ENCODE measurements around the gene LIPE. TPM values are rescaled to one million over a fixed set of nuclear protein-coding genes. Genes with fewer than 3 reads are reported as not detected.

LIPE gene
- total and polyA plus RNA-seq, 7 donors = 1.6 to 48.0 (median 7.5) TPM

- 23 to 70% methylated on average over 7 of the region's 7 CpGs for WGBS, 2 donors
- Histone ChIP-seq H3K27ac (no peak overlapping the region), H3K36me3 (no peaks in the 10 kb centered on the region), H3K4me1 (no peaks in the 10 kb centered on the region), H3K9me3 (no peaks in the 10 kb centered on the region), H3K27me3 (no peaks in the 10 kb centered on the region), H3K4me3 (no peak overlapping the region)
- TF ChIP-seq CTCF (IDR thresholded peaks at IDR 0.05) (no peak), POLR2AphosphoS5 (IDR thresholded peaks at IDR 0.05) (no peak), POLR2A (IDR thresholded peaks at IDR 0.05) (no peak), EP300 (IDR thresholded peaks at IDR 0.05) (no peak)
- intact Hi-C loops (cut with DNase I) = no loop called here
- no peak for DNase-seq
Observed at GRCh38 chr19:42471554-42472249, 44.5 kb upstream of the LIPE start.

- Histone ChIP-seq H3K4me1 (no peaks in the 10 kb centered on the region), H3K9me3 (no peaks in the 10 kb centered on the region), H3K4me3 (no peak overlapping the region), H3K27ac (no peak overlapping the region), H3K27me3 (no peaks in the 10 kb centered on the region), H3K36me3 (no peaks in the 10 kb centered on the region)
- intact Hi-C loops (cut with DNase I) = no loop called here
- no peak for DNase-seq
- no peak for TF ChIP-seq EP300 (IDR thresholded peaks at IDR 0.05)
- TF ChIP-seq POLR2AphosphoS5 (IDR thresholded peaks at IDR 0.05) = no peak
- TF ChIP-seq CTCF (IDR thresholded peaks at IDR 0.05) = no peak
- no peak for TF ChIP-seq POLR2A (IDR thresholded peaks at IDR 0.05)
- 64 to 73% methylated on average over 8 of the region's 8 CpGs for WGBS, 2 donors
Observed at GRCh38 chr19:42469311-42470235, 42.4 kb upstream of the LIPE start.

- Histone ChIP-seq H3K9me3 (no peaks in the 10 kb centered on the region), H3K4me1 (no peaks in the 10 kb centered on the region), H3K27me3 (no peaks in the 10 kb centered on the region), H3K27ac (no peak overlapping the region), H3K4me3 (no peak overlapping the region), H3K36me3 (no peaks in the 10 kb centered on the region)
- DNase-seq = no peak
- intact Hi-C loops (cut with DNase I) = no loop called here
- TF ChIP-seq POLR2A (IDR thresholded peaks at IDR 0.05) = no peak
- TF ChIP-seq POLR2AphosphoS5 (IDR thresholded peaks at IDR 0.05) = no peak
- WGBS, 2 donors = 10 to 61% methylated on average over 3 of the region's 3 CpGs
Observed at GRCh38 chr19:42468273-42468796, 41.1 kb upstream of the LIPE start.

- intact Hi-C loops (cut with DNase I) = no loop called here
- no peaks in the 10 kb centered on the region for H3K4me1 ChIP-seq
- H3K36me3 ChIP-seq = no peaks in the 10 kb centered on the region
- TF ChIP-seq CTCF (IDR thresholded peaks at IDR 0.05) (no peak), POLR2A (IDR thresholded peaks at IDR 0.05) (no peak), POLR2AphosphoS5 (IDR thresholded peaks at IDR 0.05) (no peak), EP300 (IDR thresholded peaks at IDR 0.05) (no peak)
- no peak for DNase-seq
- no peak overlapping the region for H3K4me3 ChIP-seq
- no peaks in the 10 kb centered on the region for H3K27me3 ChIP-seq
- WGBS, 2 donors = 21 to 32% methylated on average over 5 of the region's 5 CpGs
- H3K27ac ChIP-seq = no peak overlapping the region
- no peaks in the 10 kb centered on the region for H3K9me3 ChIP-seq
Observed at GRCh38 chr19:42467183-42467760, 40.1 kb upstream of the LIPE start.
